ENCODE measurements around the gene KRTAP3-1. TPM values are rescaled to one million over a fixed set of nuclear protein-coding genes. Genes with fewer than 3 reads are reported as not detected.

Gene KRTAP3-1
- polyA plus RNA-seq, 2 of the 4 experiments (the other 2 are of a cell fraction), result not detected

DNA sequence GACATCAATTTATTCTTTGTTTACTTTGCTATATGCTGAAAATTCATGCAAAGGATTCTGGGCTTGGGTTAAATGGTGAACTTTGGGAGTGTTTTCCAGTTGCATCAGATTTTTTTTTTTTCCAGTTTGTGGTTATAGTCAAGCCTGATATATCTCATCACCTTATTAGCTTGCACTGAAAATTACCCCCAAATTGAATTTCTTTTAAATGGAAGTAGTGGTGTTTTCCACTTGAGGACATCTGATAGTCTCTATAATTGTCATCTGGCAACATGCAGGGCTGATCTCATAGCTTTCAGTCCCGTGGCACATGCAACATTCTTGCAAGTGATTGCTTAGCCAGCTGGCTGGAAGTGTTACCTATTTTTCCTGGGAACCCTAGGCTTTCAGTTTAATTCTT lies 4.7 kb upstream of the KRTAP3-1 start:
- ChIA-PET POLR2A (no interaction called here), CTCF (interaction anchor here (1.0 to 1.1 kb wide), 3 partner anchors 309 to 635 kb away, joined by 4 to 5 read pairs (median 4); no protein-coding TSS in a partner anchor)
- Histone ChIP-seq H3K4me1 (peaks cover 18% of the 10 kb centered on the region; the same call in 2 of the 3 replicates), H3K27ac (no peak overlapping the region), H3K4me3 (no peak overlapping the region), H3K9me3 (no peaks in the 10 kb centered on the region), H3K4me2 (peak overlapping the region; percentile 11; the same call in 1 of the 3 replicates)
- DNase-seq (ENCODE audit: low read depth in 1 of 2, low spot score in 1 of 2) (no peak), FAIRE-seq (peak; percentile 61), ATAC-seq (no peak)
- TF ChIP-seq CHD4 (IDR thresholded peaks at IDR 0.05; ENCODE audit: borderline replicate concordance) (no peak), JUN (IDR thresholded peaks at IDR 0.05) (no peak)
- TF ChIP-seq, protein P1, sequence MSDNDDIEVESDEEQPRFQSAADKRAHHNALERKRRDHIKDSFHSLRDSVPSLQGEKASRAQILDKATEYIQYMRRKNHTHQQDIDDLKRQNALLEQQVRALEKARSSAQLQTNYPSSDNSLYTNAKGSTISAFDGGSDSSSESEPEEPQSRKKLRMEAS (IDR thresholded peaks at IDR 0.05), result no peak
- TF ChIP-seq, protein P2, sequence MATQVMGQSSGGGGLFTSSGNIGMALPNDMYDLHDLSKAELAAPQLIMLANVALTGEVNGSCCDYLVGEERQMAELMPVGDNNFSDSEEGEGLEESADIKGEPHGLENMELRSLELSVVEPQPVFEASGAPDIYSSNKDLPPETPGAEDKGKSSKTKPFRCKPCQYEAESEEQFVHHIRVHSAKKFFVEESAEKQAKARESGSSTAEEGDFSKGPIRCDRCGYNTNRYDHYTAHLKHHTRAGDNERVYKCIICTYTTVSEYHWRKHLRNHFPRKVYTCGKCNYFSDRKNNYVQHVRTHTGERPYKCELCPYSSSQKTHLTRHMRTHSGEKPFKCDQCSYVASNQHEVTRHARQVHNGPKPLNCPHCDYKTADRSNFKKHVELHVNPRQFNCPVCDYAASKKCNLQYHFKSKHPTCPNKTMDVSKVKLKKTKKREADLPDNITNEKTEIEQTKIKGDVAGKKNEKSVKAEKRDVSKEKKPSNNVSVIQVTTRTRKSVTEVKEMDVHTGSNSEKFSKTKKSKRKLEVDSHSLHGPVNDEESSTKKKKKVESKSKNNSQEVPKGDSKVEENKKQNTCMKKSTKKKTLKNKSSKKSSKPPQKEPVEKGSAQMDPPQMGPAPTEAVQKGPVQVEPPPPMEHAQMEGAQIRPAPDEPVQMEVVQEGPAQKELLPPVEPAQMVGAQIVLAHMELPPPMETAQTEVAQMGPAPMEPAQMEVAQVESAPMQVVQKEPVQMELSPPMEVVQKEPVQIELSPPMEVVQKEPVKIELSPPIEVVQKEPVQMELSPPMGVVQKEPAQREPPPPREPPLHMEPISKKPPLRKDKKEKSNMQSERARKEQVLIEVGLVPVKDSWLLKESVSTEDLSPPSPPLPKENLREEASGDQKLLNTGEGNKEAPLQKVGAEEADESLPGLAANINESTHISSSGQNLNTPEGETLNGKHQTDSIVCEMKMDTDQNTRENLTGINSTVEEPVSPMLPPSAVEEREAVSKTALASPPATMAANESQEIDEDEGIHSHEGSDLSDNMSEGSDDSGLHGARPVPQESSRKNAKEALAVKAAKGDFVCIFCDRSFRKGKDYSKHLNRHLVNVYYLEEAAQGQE (IDR thresholded peaks at IDR 0.05), result no peak
- 29% methylated on average over 1 of the region's 1 CpG for WGBS (ENCODE audit: missing lambda C conversion rate)

DNA sequence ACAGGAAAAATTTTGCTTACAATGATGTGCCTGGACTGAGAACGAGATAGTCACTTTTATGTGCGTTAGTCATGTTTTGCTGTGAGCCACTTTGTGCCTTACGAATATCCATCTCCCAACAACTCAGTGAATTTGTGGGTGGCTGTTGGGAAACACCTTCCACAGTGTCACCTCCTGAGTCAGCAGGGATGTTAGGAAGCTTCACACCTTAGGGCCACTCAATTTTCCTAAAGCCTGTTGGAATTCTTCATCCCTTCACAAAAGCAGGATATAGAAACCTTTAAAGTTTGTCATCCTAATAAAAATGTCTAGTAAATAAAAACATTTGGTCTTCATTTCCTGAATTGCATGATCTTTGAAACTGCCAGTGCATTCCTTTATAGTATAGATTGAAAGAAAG lies 4.3 kb upstream of the KRTAP3-1 start:
- DNase-seq (ENCODE audit: low read depth in 1 of 2, low spot score in 1 of 2) (no peak), FAIRE-seq (no peak), ATAC-seq (no peak)
- H3K27ac ChIP-seq, result no peak overlapping the region
- ChIA-PET CTCF (interaction anchor here (1.1 kb wide), 1 partner anchor 536 kb away, joined by 4 read pairs; no protein-coding TSS in a partner anchor), POLR2A (no interaction called here)
- WGBS (ENCODE audit: missing lambda C conversion rate), result 72% methylated on average over 3 of the region's 3 CpGs
- H3K4me2 ChIP-seq, result peak overlapping the region; percentile 11; the same call in 1 of the 3 replicates
- TF ChIP-seq KDM1A (IDR thresholded peaks at IDR 0.05; ENCODE audit: low read depth) (no peak), RCOR1 (IDR thresholded peaks at IDR 0.05; ENCODE audit: low read depth, low read length) (no peak), MAZ (IDR thresholded peaks at IDR 0.05; ENCODE audit: borderline replicate concordance, low read depth, low read length) (no peak), TFCP2L1 (CRISPR knock-in tag; IDR thresholded peaks at IDR 0.05) (no peak), ZFP36 (IDR thresholded peaks at IDR 0.05; ENCODE audit: borderline replicate concordance, partially characterized antibody) (no peak), HEYL (CRISPR knock-in tag; IDR thresholded peaks at IDR 0.05) (no peak), FOSL2 (IDR thresholded peaks at IDR 0.05) (no peak), FOSL2 (CRISPR knock-in tag; IDR thresholded peaks at IDR 0.05) (no peak), RFX5 (IDR thresholded peaks at IDR 0.05) (no peak), POLR2AphosphoS2 (conservative IDR thresholded peaks at IDR 0.05; ENCODE audit: low read length) (no peak), KDM5A (IDR thresholded peaks at IDR 0.05) (no peak), HOXB5 (CRISPR knock-in tag; IDR thresholded peaks at IDR 0.05) (no peak)
- TF ChIP-seq, protein P3, sequence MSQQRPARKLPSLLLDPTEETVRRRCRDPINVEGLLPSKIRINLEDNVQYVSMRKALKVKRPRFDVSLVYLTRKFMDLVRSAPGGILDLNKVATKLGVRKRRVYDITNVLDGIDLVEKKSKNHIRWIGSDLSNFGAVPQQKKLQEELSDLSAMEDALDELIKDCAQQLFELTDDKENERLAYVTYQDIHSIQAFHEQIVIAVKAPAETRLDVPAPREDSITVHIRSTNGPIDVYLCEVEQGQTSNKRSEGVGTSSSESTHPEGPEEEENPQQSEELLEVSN (IDR thresholded peaks at IDR 0.05; ENCODE audit: borderline replicate concordance, low read depth), result no peak
- TF ChIP-seq, protein P2 (IDR thresholded peaks at IDR 0.05), result no peak
- H3K9me3 ChIP-seq, result no peaks in the 10 kb centered on the region
- no peak overlapping the region for H3K4me3 ChIP-seq
- peaks cover 18% of the 10 kb centered on the region; the same call in 2 of the 3 replicates for H3K4me1 ChIP-seq
